H7 (cell line): Measurements from ENCODE around the gene CUL3. TPM values are rescaled to one million over a fixed set of nuclear protein-coding genes. Genes with fewer than 3 reads are reported as not detected.
"Not testable (repeated sequence)": the region's sequence is repeated elsewhere in the genome, so short reads cannot be mapped to it uniquely, and the experiment has no call there.

Source experiments
- DNase-seq: peaks from one replicate; pipeline ENCODE4 v3.0.0; 2012
- H3K27me3 ChIP-seq: 2 replicates; pipeline ENCODE4 v1.6.0; 2011; ENCODE audit warnings: mild to moderate bottlenecking, low read length; ENCODE audit not compliant: control insufficient read depth, insufficient read depth
- H3K36me3 ChIP-seq: replicated peaks from 2 replicates; pipeline ENCODE4 v1.5.1; 2011; ENCODE audit warnings: low read length; ENCODE audit not compliant: control insufficient read depth, insufficient read depth
- H3K4me3 ChIP-seq: 2 replicates; pipeline ENCODE4 v1.5.1; 2011; ENCODE audit warnings: low read depth, mild to moderate bottlenecking, control low read depth, low read length, moderate library complexity; ENCODE audit not compliant: insufficient read depth
- total RNA-seq: library from RNA; depleted of rRNA; stranded (reverse); fragments of >200 nt; shearing (Covaris generic); gene quantifications from 2 replicates; pipeline ENCODE4 v1.2.3, GENCODE V29; 2014

Gene CUL3
- total RNA-seq, 1 experiment from 2014 or later = 46.7 TPM

- H3K36me3 ChIP-seq = peaks cover 8% of the 10 kb centered on the region
- H3K4me3 ChIP-seq = no peak overlapping the region
- H3K27me3 ChIP-seq = no peaks in the 10 kb centered on the region
- DNase-seq = no peak
Observed at GRCh38 chr2:224507789-224508188, 77.4 kb downstream of the CUL3 start.

- Histone ChIP-seq H3K27me3 (no peaks in the 10 kb centered on the region), H3K36me3 (peaks cover 9% of the 10 kb centered on the region), H3K4me3 (no peak overlapping the region)
- DNase-seq = no peak
Observed at GRCh38 chr2:224506494-224506893, 78.7 kb downstream of the CUL3 start.

GRCh38 chr2:224498991-224499390 lies 86.2 kb downstream of the CUL3 start:
- no peak for DNase-seq
- Histone ChIP-seq H3K36me3 (peaks cover 9% of the 10 kb centered on the region), H3K4me3 (no peak overlapping the region), H3K27me3 (no peaks in the 10 kb centered on the region)

- Histone ChIP-seq H3K27me3 (no peaks in the 10 kb centered on the region), H3K4me3 (no peak overlapping the region), H3K36me3 (no peaks in the 10 kb centered on the region; the same call in 1 of the 2 replicates)
- no peak for DNase-seq
Observed at GRCh38 chr2:224492531-224492930, 92.6 kb downstream of the CUL3 start.

- not testable (repeated sequence) for H3K36me3 ChIP-seq, H3K27me3 ChIP-seq, H3K4me3 ChIP-seq, DNase-seq
Observed at GRCh38 chr2:224487940-224488339, 97.2 kb downstream of the CUL3 start.

- H3K36me3 ChIP-seq, H3K4me3 ChIP-seq, DNase-seq, H3K27me3 ChIP-seq: not testable (repeated sequence)
Observed at GRCh38 chr2:224485081-224486014, 99.8 kb downstream of the CUL3 start.

- Histone ChIP-seq H3K27me3 (no peaks in the 10 kb centered on the region), H3K36me3 (peaks cover 3% of the 10 kb centered on the region), H3K4me3 (no peak overlapping the region)
- DNase-seq = no peak
Observed at GRCh38 chr2:224479826-224480225, 105.3 kb downstream of the CUL3 start.

- Histone ChIP-seq H3K36me3 (peaks cover 3% of the 10 kb centered on the region), H3K27me3 (no peaks in the 10 kb centered on the region), H3K4me3 (no peak overlapping the region)
- no peak for DNase-seq
Observed at GRCh38 chr2:224472827-224473226, 112.3 kb downstream of the CUL3 start.

GRCh38 chr2:224472137-224472536 lies 113.0 kb downstream of the CUL3 start:
- Histone ChIP-seq H3K27me3 (no peaks in the 10 kb centered on the region), H3K36me3 (no peaks in the 10 kb centered on the region; the same call in none of the 2 replicates), H3K4me3 (no peak overlapping the region)
- no peak for DNase-seq

- no peak for DNase-seq
- H3K36me3 ChIP-seq = no peaks in the 10 kb centered on the region; the same call in 1 of the 2 replicates
- H3K4me3 ChIP-seq = no peak overlapping the region
- no peaks in the 10 kb centered on the region for H3K27me3 ChIP-seq
Observed at GRCh38 chr2:224469374-224469964, 115.7 kb downstream of the CUL3 start.

- Histone ChIP-seq H3K27me3 (no peaks in the 10 kb centered on the region), H3K4me3 (no peak overlapping the region), H3K36me3 (no peaks in the 10 kb centered on the region)
- no peak for DNase-seq
Observed at GRCh38 chr2:224466304-224466895, 118.8 kb downstream of the CUL3 start.

- no peaks in the 10 kb centered on the region for H3K36me3 ChIP-seq
- H3K4me3 ChIP-seq = no peak overlapping the region
- no peak for DNase-seq
- H3K27me3 ChIP-seq = no peaks in the 10 kb centered on the region
Observed at GRCh38 chr2:224461391-224461790, 123.8 kb downstream of the CUL3 start.

GRCh38 chr2:224457408-224458096 lies 127.6 kb downstream of the CUL3 start:
- Histone ChIP-seq H3K4me3 (no peak overlapping the region), H3K36me3 (no peaks in the 10 kb centered on the region), H3K27me3 (no peaks in the 10 kb centered on the region)
- no peak for DNase-seq

GRCh38 chr2:224453892-224454291 lies 131.3 kb downstream of the CUL3 start:
- no peak for DNase-seq
- Histone ChIP-seq H3K36me3 (no peaks in the 10 kb centered on the region), H3K27me3 (no peaks in the 10 kb centered on the region), H3K4me3 (no peak overlapping the region)
